Globus pallidus (tissue), 1 donor: ENCODE results near the gene USP26.
"Not testable (repeated sequence)": the region's sequence is repeated elsewhere in the genome, so short reads cannot be mapped to it uniquely, and the experiment has no call there.

Source experiments
- DNase-seq: peaks from one replicate; pipeline ENCODE4 v3.0.0-alpha.2; 2015; ENCODE audit warnings: low spot score

USP26 gene

DNA sequence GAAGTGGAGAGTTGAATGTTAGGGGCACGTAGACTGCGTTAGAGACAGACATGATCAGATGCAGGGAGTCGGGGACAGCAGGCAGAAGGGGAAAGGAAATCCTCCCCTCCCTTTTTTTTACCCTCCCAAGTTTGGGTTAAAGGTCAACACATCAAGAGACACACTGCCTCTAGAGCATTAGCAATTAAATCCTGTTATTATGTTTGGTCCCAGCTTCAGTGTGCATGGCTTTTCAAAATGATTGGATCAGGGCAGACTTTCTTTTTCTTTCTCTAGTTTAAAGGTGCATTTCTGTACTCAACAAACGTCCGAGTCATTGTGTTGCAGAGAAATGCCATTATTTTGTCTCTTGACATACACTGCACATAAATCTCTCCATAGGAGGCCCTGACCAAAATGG lies 63.9 kb downstream of the USP26 start:
- DNase-seq = no peak

GRCh38 chrX:133018229-133018628 lies 78.7 kb downstream of the USP26 start:
- no peak for DNase-seq

GRCh38 chrX:133007458-133007857 lies 89.5 kb downstream of the USP26 start:
- no peak for DNase-seq

DNA sequence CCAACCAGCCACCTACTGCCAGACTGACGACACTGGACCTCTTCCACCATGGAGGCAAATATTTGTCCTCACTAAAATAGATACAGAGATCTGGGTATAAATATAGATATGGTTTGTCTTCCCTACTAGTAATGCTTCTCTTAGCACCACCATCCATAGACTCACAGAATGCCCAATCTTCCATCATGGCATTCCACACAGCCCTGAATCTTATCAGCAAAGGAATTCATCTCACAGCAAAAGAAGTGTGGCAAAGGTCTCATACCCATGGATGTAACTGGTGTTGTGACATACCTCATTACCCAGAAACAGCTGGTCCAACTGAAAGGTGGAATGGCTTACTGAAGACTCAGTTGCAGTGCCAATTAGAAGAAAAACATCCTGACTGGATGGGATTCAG lies 91.3 kb downstream of the USP26 start:
- no peak for DNase-seq

GRCh38 chrX:133005042-133005441 lies 91.9 kb downstream of the USP26 start:
- no peak for DNase-seq

- no peak for DNase-seq
Measured at GRCh38 chrX:132999209-132999608, 97.7 kb downstream of the USP26 start.

GRCh38 chrX:132990835-132991234 lies 106.1 kb downstream of the USP26 start:
- no peak for DNase-seq

GRCh38 chrX:132986556-132986955 lies 110.4 kb downstream of the USP26 start:
- DNase-seq = no peak

DNA sequence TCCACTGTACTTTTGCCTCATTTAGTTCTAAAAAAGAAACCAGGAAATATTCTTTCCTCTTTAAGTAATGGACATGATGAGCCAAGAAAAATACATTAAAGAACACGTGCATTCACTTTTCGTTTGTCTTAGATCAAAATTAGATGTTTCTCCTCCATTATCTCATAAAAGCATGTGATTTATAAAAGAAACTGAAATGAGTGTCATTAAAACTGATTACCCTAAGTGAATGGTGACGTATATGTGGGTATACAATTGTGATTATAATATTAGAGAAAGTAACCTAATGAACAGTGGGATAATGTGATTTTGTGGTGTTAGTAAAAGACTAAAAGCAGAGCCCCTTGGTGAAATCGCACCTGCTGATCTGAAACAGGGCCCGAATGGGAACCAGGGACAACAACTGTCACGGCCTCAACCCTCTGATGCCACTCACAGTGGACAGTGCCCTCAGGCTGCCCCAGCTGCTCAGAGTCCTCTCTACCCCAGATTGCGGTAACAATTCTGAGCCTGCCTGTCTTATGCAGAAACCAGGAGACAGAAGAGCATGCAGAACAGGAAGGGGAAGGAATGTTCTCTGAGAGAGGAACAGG lies 112.8 kb downstream of the USP26 start:
- DNase-seq = no peak

- no peak for DNase-seq
Measured at GRCh38 chrX:132983496-132983895, 113.4 kb downstream of the USP26 start.

DNA sequence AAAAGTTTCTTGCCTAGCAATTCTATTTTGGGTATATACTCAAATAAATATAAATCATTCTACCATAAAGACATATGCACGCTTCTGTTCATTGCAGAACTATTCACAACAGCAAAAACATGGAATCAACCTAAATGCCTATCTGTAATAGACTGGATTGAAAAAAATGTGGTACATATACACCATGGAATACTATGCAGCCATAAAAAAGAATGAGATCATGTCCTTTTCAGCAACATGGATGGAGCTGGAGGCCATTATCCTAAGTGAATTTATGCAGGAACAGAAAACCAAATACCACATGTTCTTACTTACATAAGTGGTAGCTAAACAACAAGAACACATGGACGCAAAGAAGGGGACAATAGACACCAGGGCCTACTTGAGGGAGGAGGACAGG lies 116.9 kb downstream of the USP26 start:
- DNase-seq = not testable (repeated sequence)
